Measurements from ENCODE around the gene CAMK2A.

GRCh38 chr5:150311015-150311692, 21.6 kb upstream of the CAMK2A start:
- TF ChIP-seq CTCF (IDR thresholded peaks at IDR 0.05) (no peak), POLR2A (IDR thresholded peaks at IDR 0.05) (no peak)

Data from tibial nerve (tissue), 3 donors.